ENCODE measurements around the gene NMBR. TPM values are rescaled to one million over a fixed set of nuclear protein-coding genes. Genes with fewer than 3 reads are reported as not detected.

Gene NMBR
- total RNA-seq, 6 experiments from 2014 or later, result 0.14 to 0.40 TPM; not detected in 4

GRCh38 chr6:142058551-142059290 lies 88.2 kb downstream of the NMBR start:
- no peak for TF ChIP-seq CTCF (IDR thresholded peaks at IDR 0.05)
- no peaks in the 10 kb centered on the region; the same call in 1 of the 2 replicates for H3K27me3 Mint-ChIP-seq (ENCODE audit: insufficient read depth)
- H3K4me1 Mint-ChIP-seq (ENCODE audit: low read depth), result no peaks in the 10 kb centered on the region
- H3K9me3 Mint-ChIP-seq, result peaks cover under 1% of the 10 kb centered on the region; the same call in 1 of the 2 replicates
- no peak for DNase-seq
- no peaks in the 10 kb centered on the region for H3K36me3 Mint-ChIP-seq (ENCODE audit: low read depth)
- H3K4me3 Mint-ChIP-seq, result no peak overlapping the region
- no peak overlapping the region for H3K27ac Mint-ChIP-seq

- TF ChIP-seq CTCF (IDR thresholded peaks at IDR 0.05), result no peak
- Mint-ChIP-seq H3K9me3 (peaks cover 25% of the 10 kb centered on the region), H3K4me3 (no peak overlapping the region), H3K36me3 (ENCODE audit: low read depth) (peaks cover 19% of the 10 kb centered on the region), H3K27ac (no peak overlapping the region), H3K4me1 (ENCODE audit: low read depth) (no peaks in the 10 kb centered on the region), H3K27me3 (ENCODE audit: insufficient read depth) (no peaks in the 10 kb centered on the region; the same call in 1 of the 2 replicates)
- DNase-seq, result no peak
These were observed 91.7 kb downstream of the NMBR start for GRCh38 chr6:142055219-142055618.

- H3K9me3 Mint-ChIP-seq, result peaks cover 26% of the 10 kb centered on the region
- no peaks in the 10 kb centered on the region for H3K4me1 Mint-ChIP-seq (ENCODE audit: low read depth)
- H3K4me3 Mint-ChIP-seq, result no peak overlapping the region
- H3K27ac Mint-ChIP-seq, result no peak overlapping the region
- TF ChIP-seq CTCF (IDR thresholded peaks at IDR 0.05), result no peak
- no peaks in the 10 kb centered on the region; the same call in 1 of the 2 replicates for H3K27me3 Mint-ChIP-seq (ENCODE audit: insufficient read depth)
- H3K36me3 Mint-ChIP-seq (ENCODE audit: low read depth), result peaks cover 19% of the 10 kb centered on the region
- no peak for DNase-seq
These were observed 95.5 kb downstream of the NMBR start for GRCh38 chr6:142051404-142051803.

GRCh38 chr6:142048593-142048980 lies 98.3 kb downstream of the NMBR start:
- Mint-ChIP-seq H3K4me1 (ENCODE audit: low read depth) (peaks cover 12% of the 10 kb centered on the region), H3K27ac (no peak overlapping the region), H3K27me3 (ENCODE audit: insufficient read depth) (peaks cover 2% of the 10 kb centered on the region), H3K36me3 (ENCODE audit: low read depth) (peaks cover 18% of the 10 kb centered on the region), H3K9me3 (peaks cover 24% of the 10 kb centered on the region), H3K4me3 (no peak overlapping the region)
- no peak for DNase-seq
- no peak for TF ChIP-seq CTCF (IDR thresholded peaks at IDR 0.05)

GRCh38 chr6:142047934-142048592 lies 98.9 kb downstream of the NMBR start:
- Mint-ChIP-seq H3K36me3 (ENCODE audit: low read depth) (peaks cover 15% of the 10 kb centered on the region), H3K27me3 (ENCODE audit: insufficient read depth) (peaks cover 2% of the 10 kb centered on the region), H3K4me1 (ENCODE audit: low read depth) (peaks cover 12% of the 10 kb centered on the region), H3K27ac (no peak overlapping the region), H3K9me3 (peaks cover 21% of the 10 kb centered on the region), H3K4me3 (no peak overlapping the region)
- no peak for DNase-seq
- no peak for TF ChIP-seq CTCF (IDR thresholded peaks at IDR 0.05)
